WERI-Rb-1 (cell line): ENCODE measurements around the gene SNX3.
"Not testable (repeated sequence)": the region's sequence is repeated elsewhere in the genome, so short reads cannot be mapped to it uniquely, and the experiment has no call there.

Experiments
- DNase-seq: peaks from one replicate; pipeline ENCODE4 v3.0.0-alpha.2; 2020
- H3K27ac ChIP-seq: fragments of 250-450 bp; sonication (Bioruptor Pico); 2 replicates; pipeline ENCODE4 v1.5.1; 2020; ENCODE audit warnings: mild to moderate bottlenecking, moderate library complexity
- H3K27me3 ChIP-seq: fragments of 250-450 bp; sonication (Bioruptor Pico); 2 replicates; pipeline ENCODE4 v1.5.1; 2021; ENCODE audit warnings: mild to moderate bottlenecking, low read depth, moderate library complexity; ENCODE audit not compliant: insufficient read depth, severe bottlenecking
- H3K36me3 ChIP-seq: fragments of 250-450 bp; sonication (Bioruptor Pico); 2 replicates; pipeline ENCODE4 v1.5.1; 2020; ENCODE audit warnings: mild to moderate bottlenecking, moderate library complexity
- H3K4me3 ChIP-seq: 2 replicates; pipeline ENCODE4 v1.5.1; 2011; ENCODE audit warnings: low read depth, mild to moderate bottlenecking, control low read depth, low read length
- H3K9me3 ChIP-seq: fragments of 250-450 bp; sonication (Bioruptor Pico); 2 replicates; pipeline ENCODE4 v1.5.1; 2021; ENCODE audit warnings: mild to moderate bottlenecking, moderate library complexity; ENCODE audit not compliant: severe bottlenecking
- CTCF ChIP-seq: IDR thresholded peaks from 2 replicates; pipeline ENCODE4 v1.5.1; 2011; ENCODE audit warnings: low read depth, mild to moderate bottlenecking, control low read depth, inconsistent platforms, low read length

Gene SNX3

GRCh38 chr6:108253241-108253640, 7.6 kb downstream of the SNX3 start:
- DNase-seq, result no peak
- H3K27me3 ChIP-seq, result no peaks in the 10 kb centered on the region
- H3K36me3 ChIP-seq, result no peaks in the 10 kb centered on the region; the same call in 1 of the 2 replicates
- no peaks in the 10 kb centered on the region for H3K9me3 ChIP-seq
- TF ChIP-seq CTCF, result no peak
- no peak overlapping the region for H3K4me3 ChIP-seq
- no peak overlapping the region for H3K27ac ChIP-seq

DNA sequence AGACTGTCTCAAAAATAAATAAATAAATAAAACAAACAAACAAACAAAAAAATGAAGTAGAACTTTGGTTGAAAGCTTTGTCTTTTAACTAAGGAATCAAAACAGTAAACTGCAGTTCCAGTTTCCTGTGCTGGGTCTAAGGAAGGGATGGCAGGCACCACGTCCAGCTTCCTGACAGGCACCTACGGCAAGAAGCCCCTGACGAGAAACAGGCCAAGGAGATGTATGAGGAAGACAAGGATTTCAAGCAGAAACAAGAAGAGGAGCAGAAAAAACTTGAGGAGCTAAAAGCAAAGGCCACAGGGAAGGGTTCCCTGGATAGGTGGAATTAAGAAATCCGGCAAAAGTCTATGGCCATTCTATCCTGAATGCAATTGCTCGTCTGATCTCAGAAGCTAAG, 8.8 kb downstream of the SNX3 start:
- Histone ChIP-seq H3K4me3 (no peak overlapping the region), H3K9me3 (no peaks in the 10 kb centered on the region), H3K27ac (no peak overlapping the region), H3K27me3 (no peaks in the 10 kb centered on the region), H3K36me3 (peaks cover 1% of the 10 kb centered on the region; the same call in 1 of the 2 replicates)
- no peak for TF ChIP-seq CTCF
- no peak for DNase-seq

GRCh38 chr6:108251252-108251651, 9.6 kb downstream of the SNX3 start:
- Histone ChIP-seq H3K4me3 (no peak overlapping the region), H3K36me3 (peaks cover 3% of the 10 kb centered on the region; the same call in 1 of the 2 replicates), H3K9me3 (no peaks in the 10 kb centered on the region), H3K27ac (no peak overlapping the region), H3K27me3 (no peaks in the 10 kb centered on the region)
- no peak for TF ChIP-seq CTCF
- no peak for DNase-seq

- Histone ChIP-seq H3K27ac (no peak overlapping the region), H3K9me3 (no peaks in the 10 kb centered on the region), H3K27me3 (no peaks in the 10 kb centered on the region), H3K4me3 (no peak overlapping the region), H3K36me3 (peaks cover 3% of the 10 kb centered on the region; the same call in 1 of the 2 replicates)
- peak; percentile 16 for DNase-seq
- peak; percentile 27; the same call in 1 of the 2 replicates for TF ChIP-seq CTCF
These were observed 10.5 kb downstream of the SNX3 start for GRCh38 chr6:108250240-108250866.

DNA sequence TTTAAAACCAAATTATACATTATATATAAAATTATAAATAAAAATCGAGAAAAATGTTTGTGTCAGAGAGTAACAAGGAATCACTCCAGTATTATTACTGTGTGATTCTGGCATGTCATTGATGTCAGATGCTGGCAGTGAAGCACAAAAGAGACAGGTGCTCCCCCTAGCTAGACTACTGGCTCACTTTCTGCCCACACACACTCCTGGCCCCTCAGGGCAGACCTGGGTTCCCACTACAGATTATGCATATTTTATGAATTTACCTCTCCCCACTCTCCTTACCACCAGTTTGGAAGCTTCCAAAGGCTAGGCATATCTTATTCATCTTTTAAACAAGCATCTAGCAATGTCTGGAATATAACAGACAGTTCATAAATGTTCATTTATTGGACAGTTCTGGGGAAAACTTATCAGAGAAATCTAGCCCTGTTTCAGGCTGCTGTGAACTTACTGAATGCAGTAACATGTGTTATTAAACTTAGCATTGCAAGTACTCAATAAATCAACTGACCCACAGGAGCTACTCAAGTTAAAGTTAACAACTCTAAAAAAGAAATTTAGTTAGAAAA, 12.8 kb downstream of the SNX3 start:
- no peak overlapping the region for H3K4me3 ChIP-seq
- no peaks in the 10 kb centered on the region for H3K9me3 ChIP-seq
- H3K36me3 ChIP-seq, result peaks cover 7% of the 10 kb centered on the region
- TF ChIP-seq CTCF, result 0 out of 2 replicates have a peak, but pooled peaks have one; percentile 25
- no peaks in the 10 kb centered on the region for H3K27me3 ChIP-seq
- DNase-seq, result no peak
- H3K27ac ChIP-seq, result no peak overlapping the region

- not testable (repeated sequence) for H3K4me3 ChIP-seq, DNase-seq, H3K9me3 ChIP-seq, H3K27ac ChIP-seq, H3K27me3 ChIP-seq
- peaks cover 13% of the 10 kb centered on the region for H3K36me3 ChIP-seq
These were observed 15.7 kb downstream of the SNX3 start for GRCh38 chr6:108245095-108245494.
